Spleen (tissue), 11 donors: ENCODE measurements around the gene CHCHD6. TPM values are rescaled to one million over a fixed set of nuclear protein-coding genes. Genes with fewer than 3 reads are reported as not detected.

ENCODE experiments used
- DNase-seq: peaks from one replicate; pipeline ENCODE4 v3.0.0-alpha.2; 2020
- H3K27ac ChIP-seq, 8 donors: fragments of 200-600 bp; sonication (generic) in 7 of 8; 1 replicate in 4 of 8; 2 replicates in 4 of 8; pipeline versions ENCODE4 v1.5.0 to v1.8.0; 2016 to 2021; ENCODE audit warnings: inconsistent platforms in 4 of 8, mild to moderate bottlenecking in 4 of 8, moderate library complexity in 1 of 8
- H3K27me3 ChIP-seq, 7 donors: fragments of 200-600 bp; sonication (generic) in 6 of 7; replicated peaks in 1 of 7; 1 replicate in 4 of 7; 2 replicates in 3 of 7; pipeline versions ENCODE4 v1.5.0 to v1.8.0; 2016 to 2021; ENCODE audit warnings: inconsistent platforms in 3 of 7, mild to moderate bottlenecking in 1 of 7
- H3K36me3 ChIP-seq, 6 donors: fragments of 200-600 bp; sonication (generic) in 5 of 6; 1 replicate in 4 of 6; 2 replicates in 2 of 6; pipeline versions ENCODE4 v1.5.0 to v1.8.0; 2016 to 2021; ENCODE audit warnings: inconsistent platforms in 2 of 6
- H3K4me1 ChIP-seq, 6 donors: fragments of 200-600 bp; sonication (generic) in 5 of 6; 1 replicate in 3 of 6; 2 replicates in 3 of 6; pipeline versions ENCODE4 v1.5.0 to v1.8.0; 2016 to 2021; ENCODE audit warnings: inconsistent platforms in 3 of 6
- H3K4me3 ChIP-seq, 8 donors: fragments of 200-600 bp; sonication (generic) in 7 of 8; 1 replicate in 4 of 8; 2 replicates in 4 of 8; pipeline versions ENCODE4 v1.5.0 to v1.8.0; 2016 to 2021; ENCODE audit warnings: inconsistent platforms in 4 of 8, mild to moderate bottlenecking in 4 of 8, moderate library complexity in 2 of 8
- H3K9me3 ChIP-seq, 8 donors: fragments of 200-600 bp; sonication (generic) in 7 of 8; 1 replicate in 4 of 8; 2 replicates in 4 of 8; pipeline versions ENCODE4 v1.5.0 to v1.8.0; 2016 to 2021; ENCODE audit warnings: inconsistent platforms in 4 of 8
- POLR2A ChIP-seq, 3 donors: fragments of 450-650 bp; IDR thresholded peaks; one replicate each; pipeline ENCODE4 v1.5.1; 2017; ENCODE audit warnings: antibody characterized with exemption in 3 of 3, mild to moderate bottlenecking in 1 of 3
- POLR2AphosphoS5 ChIP-seq, 3 donors: sonication (generic); formaldehyde crosslinking; IDR thresholded peaks; one replicate each; pipeline ENCODE4 v1.5.1; 2017; ENCODE audit warnings: antibody characterized with exemption in 3 of 3
- WGBS, 5 donors: extraction: QIAGEN DNeasy Blood & Tissue Kit in 3 of 5; methylation state at CpG; one replicate each; pipeline versions ENCODE4 v1.1.5 to v1.1.7; 2013 to 2018; 5-methylcytosine and 5-hydroxymethylcytosine counted together
- intact Hi-C: fragments of 100-400 bp; cut with DNase I; formaldehyde crosslinking; loops from one replicate; pipeline ENCODE4 v1.15.0; 2023; ENCODE audit warnings: low total_unique reads
- polyA plus RNA-seq, 3 donors: library from polyadenylated mRNA; stranded (reverse); fragments of 200-250 nt; gene quantifications; one replicate each; pipeline ENCODE4 v1.2.1, GENCODE V29; 2013
- total RNA-seq, 7 donors: library from RNA; depleted of rRNA in 3 of 7; stranded (reverse); fragments of >200 nt in 3 of 7; fragmentation: NEBNext Ultra II Directional in 4 of 7; extraction: Animal tissue kit (Norgen Biotek cat#: 25700) in 4 of 7; gene quantifications; one replicate each; pipeline versions ENCODE4 v1.1.0 to v1.2.1, GENCODE V29; 2016 to 2021
- TF ChIP-seq, protein P1 (sequence below), 11 experiments: fragments of 200-600 bp in 7 of 11; fragments of 450-650 bp in 4 of 11; sonication (generic) in 4 of 11; IDR thresholded peaks in 8 of 11; conservative IDR thresholded peaks in 3 of 11; 1 replicate in 7 of 11; 2 replicates in 4 of 11; pipeline versions ENCODE4 v1.4.0 to v1.8.0; 2016 to 2021; ENCODE audit warnings: antibody characterized with exemption in 11 of 11, inconsistent platforms in 4 of 11, mild to moderate bottlenecking in 1 of 11
- donor health status: healthy with polysubstance abuse.
- donor health status: DM: no; HTN: no; CAD: no; lungs with moderate emphysema.
- donor health status: DM: no; HTN: no; CAD: no.
- donor health status: Bipolar disorder and iron deficiency.
- donor health status: healthy.
- donor health status: DM: no; HTN: no; CAD: no.
- donor health status: DM: yes; HTN: yes; CAD: no.

CHCHD6 gene
- total and polyA plus RNA-seq, 10 donors, result 6.3 to 39.1 (median 11.8) TPM

DNA sequence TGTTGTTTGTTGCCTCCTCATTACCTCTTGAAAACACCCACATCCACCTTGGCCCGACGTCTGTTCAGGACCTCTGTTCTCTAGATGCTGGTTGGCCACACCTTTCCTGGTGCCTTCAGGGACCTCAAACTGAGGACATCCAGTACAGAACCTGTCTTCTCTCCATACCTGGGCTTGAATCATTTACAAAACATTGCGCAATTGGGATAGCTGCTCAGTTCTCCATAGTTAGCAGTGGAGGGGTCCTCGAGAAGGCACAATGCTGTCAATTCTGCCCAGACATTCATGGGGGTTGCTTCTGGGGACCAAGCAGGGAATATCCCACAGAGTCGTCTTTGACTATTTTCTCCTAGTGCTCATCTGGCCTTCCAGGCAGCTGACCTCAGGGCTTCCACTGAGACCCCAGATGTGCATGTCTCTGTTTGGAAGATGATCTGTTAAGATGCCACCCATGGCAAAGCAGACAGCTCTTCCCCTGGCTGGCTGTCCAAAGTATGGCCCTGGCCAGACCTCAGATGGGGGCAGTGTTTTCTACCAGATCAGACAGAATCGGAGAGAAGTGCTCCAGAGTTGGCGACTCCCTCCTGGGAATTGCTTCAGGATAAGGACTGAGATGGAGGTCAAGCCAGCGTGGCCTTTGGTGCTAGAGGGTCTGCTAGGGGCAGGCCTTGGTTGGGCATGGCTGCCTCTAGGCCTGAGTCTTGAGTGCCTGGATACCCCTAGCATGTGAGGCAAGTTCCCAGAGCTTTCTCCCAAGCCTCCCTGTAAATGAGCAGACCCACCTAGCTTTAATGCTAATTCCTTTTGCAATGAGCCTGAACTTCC lies 46.1 kb downstream of the CHCHD6 start:
- intact Hi-C loops, result loop anchor here (5.0 kb wide), 3 partner anchors 232 to 797 kb away; partner anchors contain the start of gene PLXNA1
- peaks cover 0 to 18% (median 0%) of the 10 kb centered on the region in 6 donors for H3K4me1 ChIP-seq
- TF ChIP-seq, protein P1, sequence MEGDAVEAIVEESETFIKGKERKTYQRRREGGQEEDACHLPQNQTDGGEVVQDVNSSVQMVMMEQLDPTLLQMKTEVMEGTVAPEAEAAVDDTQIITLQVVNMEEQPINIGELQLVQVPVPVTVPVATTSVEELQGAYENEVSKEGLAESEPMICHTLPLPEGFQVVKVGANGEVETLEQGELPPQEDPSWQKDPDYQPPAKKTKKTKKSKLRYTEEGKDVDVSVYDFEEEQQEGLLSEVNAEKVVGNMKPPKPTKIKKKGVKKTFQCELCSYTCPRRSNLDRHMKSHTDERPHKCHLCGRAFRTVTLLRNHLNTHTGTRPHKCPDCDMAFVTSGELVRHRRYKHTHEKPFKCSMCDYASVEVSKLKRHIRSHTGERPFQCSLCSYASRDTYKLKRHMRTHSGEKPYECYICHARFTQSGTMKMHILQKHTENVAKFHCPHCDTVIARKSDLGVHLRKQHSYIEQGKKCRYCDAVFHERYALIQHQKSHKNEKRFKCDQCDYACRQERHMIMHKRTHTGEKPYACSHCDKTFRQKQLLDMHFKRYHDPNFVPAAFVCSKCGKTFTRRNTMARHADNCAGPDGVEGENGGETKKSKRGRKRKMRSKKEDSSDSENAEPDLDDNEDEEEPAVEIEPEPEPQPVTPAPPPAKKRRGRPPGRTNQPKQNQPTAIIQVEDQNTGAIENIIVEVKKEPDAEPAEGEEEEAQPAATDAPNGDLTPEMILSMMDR (IDR thresholded peaks at IDR 0.05 in 8 of 11, conservative IDR thresholded peaks at IDR 0.05 in 3 of 11), result no peak
- TF ChIP-seq POLR2AphosphoS5 (IDR thresholded peaks at IDR 0.05), result no peak
- no peak for TF ChIP-seq POLR2A (IDR thresholded peaks at IDR 0.05)
- DNase-seq, result no peak
- no peaks in the 10 kb centered on the region for H3K9me3 ChIP-seq
- H3K4me3 ChIP-seq, result no peak overlapping the region
- WGBS, 5 donors, result 78 to 94% (median 90%) methylated on average over 8 of the region's 8 CpGs
- no peaks in the 10 kb centered on the region for H3K27me3 ChIP-seq
- no peak overlapping the region for H3K27ac ChIP-seq
- H3K36me3 ChIP-seq, result no peaks in the 10 kb centered on the region

DNA sequence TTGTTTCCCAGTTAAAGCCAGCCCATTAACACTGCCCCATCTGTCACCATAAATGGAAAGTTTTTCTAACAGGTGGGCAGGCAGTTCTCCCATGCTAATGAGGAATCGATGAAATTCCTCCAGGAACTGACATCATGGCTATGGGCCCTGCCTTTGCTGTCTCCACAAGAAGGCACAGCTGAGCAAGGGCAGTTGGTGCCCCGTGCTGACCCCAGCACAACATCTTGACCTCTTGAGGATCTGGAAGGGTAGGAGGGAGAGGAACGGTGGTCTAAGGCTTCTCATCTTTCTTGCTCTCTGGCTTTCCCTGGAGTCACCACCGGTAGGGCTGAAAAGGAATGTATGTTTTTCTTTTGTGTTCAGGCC lies 46.7 kb downstream of the CHCHD6 start:
- Histone ChIP-seq H3K4me1 (peaks cover 0 to 13% (median 0%) of the 10 kb centered on the region in 6 donors), H3K27ac (no peak overlapping the region), H3K9me3 (no peaks in the 10 kb centered on the region), H3K27me3 (no peaks in the 10 kb centered on the region), H3K36me3 (no peaks in the 10 kb centered on the region), H3K4me3 (no peak overlapping the region)
- DNase-seq, result no peak
- no peak for TF ChIP-seq POLR2AphosphoS5 (IDR thresholded peaks at IDR 0.05)
- TF ChIP-seq POLR2A (IDR thresholded peaks at IDR 0.05), result no peak
- TF ChIP-seq, protein P1 (IDR thresholded peaks at IDR 0.05 in 8 of 11, conservative IDR thresholded peaks at IDR 0.05 in 3 of 11), result no peak
- intact Hi-C loops, result loop anchor here (5.0 kb wide), 3 partner anchors 232 to 797 kb away; partner anchors contain the start of gene PLXNA1
- WGBS, 5 donors, result 77 to 87% (median 82%) methylated on average over 4 of the region's 4 CpGs

DNA sequence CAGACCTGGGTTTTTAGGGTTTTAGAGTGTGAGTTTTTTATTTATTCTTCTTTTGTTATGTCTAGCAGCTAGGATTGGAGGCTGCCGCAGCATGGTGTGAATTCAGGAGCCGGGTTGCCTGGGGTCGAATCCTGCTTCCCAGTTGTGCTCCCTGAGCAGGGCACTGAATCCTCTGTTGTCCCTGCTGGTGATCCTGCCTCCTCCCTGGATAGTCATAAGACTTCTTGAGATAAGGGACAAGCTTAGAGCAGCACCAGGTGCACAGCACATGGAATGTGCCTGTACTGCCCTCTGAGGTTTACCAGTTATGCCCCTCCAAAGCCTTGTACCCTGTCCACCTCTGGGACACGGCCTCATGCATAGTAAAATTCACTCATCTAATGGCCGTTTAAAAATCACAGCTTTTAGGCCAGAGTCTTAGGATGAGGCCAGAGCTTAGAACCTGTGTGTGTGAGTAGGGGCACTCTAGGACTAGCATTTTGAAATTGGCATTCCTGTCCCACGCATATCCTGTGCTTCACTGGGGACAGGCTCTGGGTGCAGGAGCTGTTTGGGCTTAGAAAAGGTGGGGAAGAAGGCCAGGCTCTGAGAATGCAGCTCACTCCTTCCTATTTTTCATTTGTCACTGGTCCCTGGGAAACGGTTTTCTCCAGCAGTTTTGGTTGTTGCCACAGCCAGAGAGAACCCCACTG lies 47.7 kb downstream of the CHCHD6 start:
- Histone ChIP-seq H3K4me1 (peaks cover 0 to 11% (median 0%) of the 10 kb centered on the region in 6 donors), H3K36me3 (no peaks in the 10 kb centered on the region), H3K27me3 (no peaks in the 10 kb centered on the region), H3K27ac (no peak overlapping the region), H3K4me3 (no peak overlapping the region), H3K9me3 (no peaks in the 10 kb centered on the region)
- no peak for DNase-seq
- TF ChIP-seq, protein P1 (IDR thresholded peaks at IDR 0.05 in 8 of 11, conservative IDR thresholded peaks at IDR 0.05 in 3 of 11), result no peak
- TF ChIP-seq POLR2A (IDR thresholded peaks at IDR 0.05) (no peak), POLR2AphosphoS5 (IDR thresholded peaks at IDR 0.05) (no peak)
- 64 to 79% (median 72%) methylated on average over 7 of the region's 7 CpGs for WGBS, 5 donors
- intact Hi-C loops, result loop anchor here (5.0 kb wide), 3 partner anchors 231 to 796 kb away; partner anchors contain the start of gene PLXNA1
